ENCODE data around the gene PAK2.

Gene PAK2

DNA sequence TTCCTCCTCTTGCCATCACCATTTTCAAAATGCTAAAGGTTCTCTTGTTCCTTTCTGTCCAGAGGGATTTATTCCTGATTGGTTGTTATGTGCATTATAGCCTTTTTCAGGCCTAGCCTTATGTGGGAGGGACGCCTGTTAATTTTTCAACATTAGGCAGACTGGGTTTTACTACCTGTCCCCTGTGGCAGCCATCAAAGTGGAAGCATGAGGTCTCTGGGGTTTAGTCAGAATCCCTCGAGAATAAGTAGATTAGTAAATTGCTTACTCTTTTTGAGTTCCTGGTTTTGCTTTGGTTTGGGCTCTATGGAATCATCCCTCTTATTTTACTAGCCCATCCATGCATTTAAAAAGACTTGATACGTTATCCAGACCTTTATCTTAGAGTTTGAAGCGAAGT, 32.4 kb downstream of the PAK2 start:
- no peak overlapping the region for H3K4me3 ChIP-seq (ENCODE audit: low read depth, low read length)
- DNase-seq (ENCODE audit: low read depth): no peak
- TF ChIP-seq, protein P1, sequence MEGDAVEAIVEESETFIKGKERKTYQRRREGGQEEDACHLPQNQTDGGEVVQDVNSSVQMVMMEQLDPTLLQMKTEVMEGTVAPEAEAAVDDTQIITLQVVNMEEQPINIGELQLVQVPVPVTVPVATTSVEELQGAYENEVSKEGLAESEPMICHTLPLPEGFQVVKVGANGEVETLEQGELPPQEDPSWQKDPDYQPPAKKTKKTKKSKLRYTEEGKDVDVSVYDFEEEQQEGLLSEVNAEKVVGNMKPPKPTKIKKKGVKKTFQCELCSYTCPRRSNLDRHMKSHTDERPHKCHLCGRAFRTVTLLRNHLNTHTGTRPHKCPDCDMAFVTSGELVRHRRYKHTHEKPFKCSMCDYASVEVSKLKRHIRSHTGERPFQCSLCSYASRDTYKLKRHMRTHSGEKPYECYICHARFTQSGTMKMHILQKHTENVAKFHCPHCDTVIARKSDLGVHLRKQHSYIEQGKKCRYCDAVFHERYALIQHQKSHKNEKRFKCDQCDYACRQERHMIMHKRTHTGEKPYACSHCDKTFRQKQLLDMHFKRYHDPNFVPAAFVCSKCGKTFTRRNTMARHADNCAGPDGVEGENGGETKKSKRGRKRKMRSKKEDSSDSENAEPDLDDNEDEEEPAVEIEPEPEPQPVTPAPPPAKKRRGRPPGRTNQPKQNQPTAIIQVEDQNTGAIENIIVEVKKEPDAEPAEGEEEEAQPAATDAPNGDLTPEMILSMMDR (IDR thresholded peaks at IDR 0.05; ENCODE audit: control insufficient read depth, extremely low read depth, insufficient read depth): no peak

DNA sequence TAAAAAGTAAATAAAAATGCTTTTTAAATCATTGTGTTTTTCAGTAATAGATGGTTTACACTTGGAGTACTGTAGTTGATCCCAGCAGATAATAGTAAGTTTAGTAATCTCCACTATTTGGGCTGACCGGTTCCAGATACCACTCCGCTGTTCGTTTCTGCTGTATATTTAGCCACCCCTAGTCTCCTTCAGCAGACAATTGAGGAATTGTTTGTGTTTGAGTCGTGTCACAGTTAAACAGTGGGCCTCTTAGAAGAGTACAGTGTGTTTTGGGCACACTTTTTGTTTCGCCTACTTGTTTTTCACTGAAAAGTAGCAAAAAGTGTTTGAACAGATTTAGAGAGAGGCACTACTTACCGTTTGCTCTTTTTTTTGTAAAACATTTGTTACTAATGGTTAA, 33.2 kb downstream of the PAK2 start:
- H3K4me3 ChIP-seq (ENCODE audit: low read depth, low read length): no peak overlapping the region
- TF ChIP-seq, protein P1 (IDR thresholded peaks at IDR 0.05; ENCODE audit: control insufficient read depth, extremely low read depth, insufficient read depth): no peak
- DNase-seq (ENCODE audit: low read depth): no peak

DNA sequence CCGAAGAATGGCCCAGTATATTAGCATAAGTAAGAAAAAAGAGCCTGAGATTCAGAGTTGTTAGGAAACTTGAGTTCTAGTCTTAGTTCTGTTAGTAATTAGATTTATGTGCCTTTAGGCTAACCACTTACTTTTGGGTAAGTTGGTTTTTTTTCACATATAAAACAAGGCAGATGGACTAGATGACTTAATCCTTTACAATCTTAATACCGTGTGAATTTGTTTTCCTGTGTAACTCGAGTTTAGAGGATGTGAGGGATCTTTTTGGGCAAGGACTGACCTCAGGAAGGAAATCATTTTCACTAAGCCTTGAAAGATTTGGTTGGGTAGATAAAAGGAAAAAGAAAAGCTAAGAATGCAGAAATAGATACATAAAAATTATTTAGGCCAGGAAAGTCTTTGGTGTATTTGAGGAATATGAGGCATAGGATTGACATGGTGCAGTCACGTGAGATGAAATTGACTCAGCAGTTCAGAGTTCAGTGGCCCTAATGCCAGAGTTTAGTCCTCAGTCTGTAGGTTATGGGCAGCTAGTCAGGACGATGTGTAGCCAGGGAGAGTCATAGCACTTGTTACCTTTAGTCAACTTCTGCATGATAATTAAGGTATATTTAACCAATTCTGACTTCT, 34.6 kb downstream of the PAK2 start:
- TF ChIP-seq, protein P1 (IDR thresholded peaks at IDR 0.05; ENCODE audit: control insufficient read depth, extremely low read depth, insufficient read depth): no peak
- DNase-seq (ENCODE audit: low read depth): no peak
- H3K4me3 ChIP-seq (ENCODE audit: low read depth, low read length): no peak overlapping the region

DNA sequence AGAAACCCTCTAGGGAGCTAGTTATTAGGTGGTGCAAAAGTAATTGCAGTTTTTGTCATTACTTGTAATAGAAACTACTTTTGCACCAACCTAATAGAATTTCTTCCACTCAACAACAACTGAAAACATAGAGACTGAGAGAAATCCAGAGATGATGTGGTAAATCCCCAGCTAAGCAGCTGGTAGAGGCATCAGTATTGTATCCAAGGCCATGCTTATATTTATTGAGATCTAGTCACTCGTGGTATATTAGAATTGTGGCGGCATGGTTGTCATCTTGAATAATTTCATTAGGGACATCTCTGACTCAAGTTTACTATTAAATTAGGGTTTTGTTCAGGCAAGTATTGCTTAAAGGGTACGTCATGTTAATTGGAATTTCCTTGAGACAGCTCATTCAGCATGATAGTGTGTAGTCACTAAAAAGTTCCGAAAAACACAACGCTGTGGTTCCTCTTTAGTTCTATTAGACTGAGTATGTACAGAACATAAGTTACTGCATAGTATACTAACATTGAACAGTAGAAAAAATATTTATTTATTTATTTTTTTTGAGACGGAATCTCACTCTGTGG, 35.3 kb downstream of the PAK2 start:
- DNase-seq (ENCODE audit: low read depth): no peak
- H3K4me3 ChIP-seq (ENCODE audit: low read depth, low read length): no peak overlapping the region
- TF ChIP-seq, protein P1 (IDR thresholded peaks at IDR 0.05; ENCODE audit: control insufficient read depth, extremely low read depth, insufficient read depth): no peak

DNA sequence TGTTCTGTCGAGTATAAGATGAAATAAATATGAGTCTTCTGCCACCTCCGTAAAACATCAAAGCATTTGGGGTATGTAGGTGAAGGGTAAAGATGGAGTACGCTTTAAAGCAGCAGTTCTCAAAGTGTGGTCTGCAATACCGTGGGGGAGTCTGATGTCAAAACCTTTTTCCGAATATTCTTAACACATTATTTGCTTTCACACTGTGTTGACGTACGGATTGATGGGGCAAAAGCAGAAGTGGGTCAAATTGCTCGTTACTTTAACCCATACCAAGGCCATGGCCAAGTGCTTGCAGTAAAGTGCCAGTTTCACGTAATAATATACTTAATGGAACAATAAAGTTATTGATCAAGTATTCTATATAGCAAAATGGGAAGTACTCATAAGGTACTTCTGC, 36.3 kb downstream of the PAK2 start:
- DNase-seq (ENCODE audit: low read depth): no peak
- TF ChIP-seq, protein P1 (IDR thresholded peaks at IDR 0.05; ENCODE audit: control insufficient read depth, extremely low read depth, insufficient read depth): no peak
- no peak overlapping the region for H3K4me3 ChIP-seq (ENCODE audit: low read depth, low read length)

DNA sequence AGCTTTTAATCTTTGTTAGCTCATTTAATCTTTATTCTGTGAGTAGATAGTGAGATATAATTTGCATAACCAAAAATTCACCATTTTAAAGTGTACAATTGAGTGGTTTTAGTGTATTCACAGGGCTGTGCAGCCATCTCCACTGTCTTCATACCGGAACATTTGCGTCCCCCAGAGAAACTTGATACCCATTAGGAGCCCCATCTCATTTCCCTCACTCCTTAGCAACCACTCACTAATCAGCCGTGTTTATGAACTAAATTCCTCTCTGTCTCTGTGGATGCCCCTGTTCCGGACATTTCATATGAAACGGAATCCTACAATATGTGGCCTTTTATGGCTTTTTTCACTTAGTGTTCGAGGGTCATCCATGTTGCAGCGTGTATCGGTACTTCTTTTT, 38.2 kb downstream of the PAK2 start:
- TF ChIP-seq, protein P1 (IDR thresholded peaks at IDR 0.05; ENCODE audit: control insufficient read depth, extremely low read depth, insufficient read depth): no peak
- DNase-seq (ENCODE audit: low read depth): no peak
- no peak overlapping the region for H3K4me3 ChIP-seq (ENCODE audit: low read depth, low read length)

DNA sequence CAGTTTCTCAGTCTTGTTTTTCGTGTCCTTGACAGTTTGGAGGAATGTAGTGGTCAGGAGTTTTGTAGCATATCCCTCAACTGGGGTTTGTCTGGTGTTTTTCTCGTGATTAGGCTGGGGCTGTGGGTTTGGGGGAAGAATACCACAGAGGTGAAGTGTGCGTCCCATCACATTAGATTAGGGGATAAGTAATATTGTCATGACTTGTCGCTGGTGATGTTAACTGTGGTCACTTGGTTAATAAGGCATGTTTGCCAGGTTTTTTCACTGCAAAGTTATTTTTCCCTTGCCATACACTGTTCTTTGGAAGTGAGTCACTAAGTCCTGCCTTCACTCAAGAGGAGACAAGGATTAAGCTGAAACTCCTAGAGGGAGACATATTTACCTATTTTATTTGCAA, 39.1 kb downstream of the PAK2 start:
- TF ChIP-seq, protein P1 (IDR thresholded peaks at IDR 0.05; ENCODE audit: control insufficient read depth, extremely low read depth, insufficient read depth): no peak
- H3K4me3 ChIP-seq (ENCODE audit: low read depth, low read length): no peak overlapping the region
- no peak for DNase-seq (ENCODE audit: low read depth)
